HepG2 (cell line): ENCODE results near the gene P2RY2. TPM values are rescaled to one million over a fixed set of nuclear protein-coding genes. Genes with fewer than 3 reads are reported as not detected.

Experiments
- ATAC-seq: fragments of 200-7000 bp; cut with Tn5 transposase; 3 replicates; pipeline ENCODE4 v1.9.1; 2020; ENCODE audit warnings: mild to moderate bottlenecking, moderate library complexity
- BruUV-seq: library from RNA; stranded (reverse); fragments of 400-500 nt; replicated peaks from 2 replicates; lab custom pipeline; 2021; lab: Mats Ljungman, UMichigan
- CTCF ChIA-PET: fragments of 300-600 bp; formaldehyde crosslinking; extraction: SDS; loops from one replicate; lab custom pipeline; 2021; ENCODE audit warnings: low total read pairs, inconsistent platforms, low intra/inter-chr PET ratio; lab: Yijun Ruan, JAX
- POLR2A ChIA-PET: fragments of 350-600 bp; sonication (Branson Sonifier 250); formaldehyde crosslinking; loops from one replicate; lab custom pipeline; 2020; ENCODE audit warnings: antibody characterized with exemption, inconsistent platforms; lab: Yijun Ruan, JAX
- DNase-seq: peaks from one replicate; pipeline ENCODE4 v3.0.0-alpha.2; 2015; ENCODE audit warnings: low spot score
- FAIRE-seq: peaks from 3 replicates; lab custom pipeline; 2011; peaks lifted over from hg19 to GRCh38; lab: Jason Lieb, UNC
- H2AFZ ChIP-seq: one replicate; pipeline ENCODE4 v1.6.1; 2011; ENCODE audit warnings: low read length, inconsistent platforms
- H3K27ac ChIP-seq: fragments of 300-600 bp; 3 replicates; pipeline ENCODE4 v1.8.0; 2011; ENCODE audit warnings: mixed run types, mild to moderate bottlenecking, mixed read lengths, low read length, inconsistent platforms; ENCODE audit not compliant: insufficient read depth; ENCODE audit errors: extremely low read length
- H3K27me3 ChIP-seq, 2 experiments: fragments of 200-600 bp in 1 of 2; 2 replicates in 1 of 2; 3 replicates in 1 of 2; pipeline versions ENCODE4 v1.6.0 to v1.8.0; 2011; ENCODE audit warnings: low read length in 2 of 2, mild to moderate bottlenecking in 2 of 2, moderate library complexity in 2 of 2, inconsistent platforms in 1 of 2; ENCODE audit not compliant: insufficient read depth in 2 of 2, control insufficient read depth in 1 of 2
- H3K36me3 ChIP-seq, 2 experiments: fragments of 200-600 bp in 1 of 2; replicated peaks in 1 of 2; 2 replicates in 1 of 2; 3 replicates in 1 of 2; pipeline versions ENCODE4 v1.5.1 to v1.8.0; 2011; ENCODE audit warnings: low read length in 2 of 2, inconsistent platforms in 1 of 2; ENCODE audit not compliant: insufficient read depth in 2 of 2, control insufficient read depth in 1 of 2
- H3K4me1 ChIP-seq: 2 replicates; pipeline ENCODE4 v1.5.1; 2012; ENCODE audit warnings: low read length, inconsistent platforms; ENCODE audit not compliant: insufficient read depth
- H3K4me2 ChIP-seq: 2 replicates; pipeline ENCODE4 v1.6.0; 2011; ENCODE audit warnings: low read depth, low read length, inconsistent platforms
- H3K4me3 ChIP-seq, 3 experiments: fragments of 200-600 bp in 1 of 3; sonication (generic), shearing (Covaris generic) in 1 of 3; replicated peaks in 1 of 3; 2 replicates each; pipeline ENCODE4 v1.5.1; 2011 to 2016; ENCODE audit warnings: low read length in 3 of 3, inconsistent platforms in 2 of 3, low read depth in 2 of 3, mild to moderate bottlenecking in 2 of 3, control low read depth in 1 of 3, mixed read lengths in 1 of 3; ENCODE audit not compliant: insufficient read depth in 1 of 3
- H3K79me2 ChIP-seq: one replicate; pipeline ENCODE4 v1.6.1; 2011; ENCODE audit warnings: low read length, inconsistent platforms; ENCODE audit not compliant: insufficient read depth
- H3K9ac ChIP-seq: 2 replicates; pipeline ENCODE4 v1.6.0; 2011; ENCODE audit warnings: mild to moderate bottlenecking, low read depth, low read length, inconsistent platforms; ENCODE audit not compliant: insufficient read depth
- H3K9me3 ChIP-seq: 2 replicates; pipeline ENCODE4 v1.5.1; 2012; ENCODE audit warnings: mild to moderate bottlenecking, low read length
- H4K20me1 ChIP-seq: 2 replicates; pipeline ENCODE4 v1.6.0; 2011; ENCODE audit warnings: inconsistent platforms, mild to moderate bottlenecking, low read length, moderate library complexity; ENCODE audit not compliant: insufficient read depth
- IRX3 ChIP-seq: sonication (generic); formaldehyde crosslinking; IDR thresholded peaks from 2 replicates; pipeline ENCODE4 v1.8.1; 2023; ENCODE audit warnings: mild to moderate bottlenecking, low read depth, missing genetic modification reagents, borderline replicate concordance
- SNAPC4 ChIP-seq: sonication (generic); formaldehyde crosslinking; IDR thresholded peaks from 2 replicates; pipeline ENCODE4 v1.4.0; 2020; ENCODE audit warnings: mild to moderate bottlenecking, missing genetic modification reagents
- ZNF629 ChIP-seq: sonication (generic); formaldehyde crosslinking; conservative IDR thresholded peaks from 2 replicates; pipeline ENCODE4 v1.5.0; 2020; ENCODE audit warnings: missing genetic modification reagents
- WGBS: methylation state at CpG from one replicate; pipeline ENCODE4 v1.1.6; 2017; ENCODE audit warnings: low lambda C conversion rate; 5-methylcytosine and 5-hydroxymethylcytosine counted together
- in situ Hi-C: cut with HindIII; loops from 2 replicates; pipeline ENCODE4 v1.10.0; 2017; ENCODE audit warnings: low pct_unique_long_range_greater_than_20kb; ENCODE audit not compliant: extremely low pct_ligation_motif_present
- intact Hi-C: fragments of 100-400 bp; cut with micrococcal nuclease; formaldehyde crosslinking; loops from one replicate; pipeline ENCODE4 v1.10.0; 2022; ENCODE audit not compliant: unreplicated experiment
- polyA plus RNA-seq, 8 experiments: library from polyadenylated mRNA; depleted of rRNA in 3 of 8; stranded (reverse) in 7 of 8; unstranded in 1 of 8; fragments of >200 nt; fragmentation: Illumina TruSeq in 4 of 8; extraction: Trizol in 4 of 8; gene quantifications; 2 replicates each; pipeline versions ENCODE4 v1.2.1 to v1.2.3, GENCODE V29; 2011 to 2016; ENCODE audit warnings: low read depth in 4 of 8, missing spikeins in 1 of 8, mixed read lengths in 1 of 8; ENCODE audit not compliant: insufficient read depth in 1 of 8
- total RNA-seq, 5 experiments: library from RNA; depleted of rRNA; stranded (reverse); fragments of >200 nt; fragmentation: Illumina TruSeq; extraction: Trizol; gene quantifications; 2 replicates each; pipeline ENCODE4 v1.2.3, GENCODE V29; 2016; ENCODE audit warnings: low read depth in 1 of 5
- TF ChIP-seq, protein P1 (sequence below), 2 experiments: IDR thresholded peaks; 2 replicates each; pipeline ENCODE4 v1.6.1; 2011 to 2012; ENCODE audit warnings: low read length in 2 of 2, borderline replicate concordance in 1 of 2, low read depth in 1 of 2, mild to moderate bottlenecking in 1 of 2, moderate library complexity in 1 of 2

P2RY2 gene
- total and polyA plus RNA-seq, 2 of the 13 experiments (the other 11 are each of a cell fraction or from before 2014, with no cell fraction given), result 0.95 to 3.1 TPM

DNA sequence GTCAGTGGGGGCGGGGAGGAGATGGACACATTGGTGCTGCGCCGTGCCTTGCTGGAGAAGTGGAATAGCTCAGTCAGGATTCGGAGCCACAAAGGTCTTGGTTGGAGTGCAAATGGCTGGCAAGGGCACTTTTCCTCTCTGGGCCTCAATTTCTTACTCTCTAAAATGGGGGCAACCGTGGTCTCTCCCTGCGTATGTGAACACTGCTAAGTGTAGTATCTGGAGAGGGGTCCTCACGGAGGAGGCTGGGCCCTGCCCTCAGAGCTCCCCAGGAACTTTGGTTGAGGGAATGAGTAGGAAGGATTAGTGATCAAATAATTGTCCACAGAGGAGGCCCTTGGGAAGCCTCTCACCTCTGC lies 54.6 kb downstream of the P2RY2 start:
- DNase-seq (no peak), ATAC-seq (no peak), FAIRE-seq (no peak)
- in situ Hi-C loops, result no loop called here
- Histone ChIP-seq H3K9ac (no peak overlapping the region), H3K27ac (no peak overlapping the region), H3K4me1 (peaks cover 50% of the 10 kb centered on the region), H3K27me3 (peaks cover 4 to 33% of the 10 kb centered on the region in 2 experiments; a peak in 4 of 5 replicates), H2AFZ (no peak overlapping the region), H3K9me3 (no peaks in the 10 kb centered on the region), H4K20me1 (no peaks in the 10 kb centered on the region), H3K4me2 (no peak overlapping the region), H3K36me3 (no peaks in the 10 kb centered on the region), H3K4me3 (no peak overlapping the region), H3K79me2 (no peaks in the 10 kb centered on the region)
- 87% methylated on average over 7 of the region's 7 CpGs for WGBS
- TF ChIP-seq, protein P1, sequence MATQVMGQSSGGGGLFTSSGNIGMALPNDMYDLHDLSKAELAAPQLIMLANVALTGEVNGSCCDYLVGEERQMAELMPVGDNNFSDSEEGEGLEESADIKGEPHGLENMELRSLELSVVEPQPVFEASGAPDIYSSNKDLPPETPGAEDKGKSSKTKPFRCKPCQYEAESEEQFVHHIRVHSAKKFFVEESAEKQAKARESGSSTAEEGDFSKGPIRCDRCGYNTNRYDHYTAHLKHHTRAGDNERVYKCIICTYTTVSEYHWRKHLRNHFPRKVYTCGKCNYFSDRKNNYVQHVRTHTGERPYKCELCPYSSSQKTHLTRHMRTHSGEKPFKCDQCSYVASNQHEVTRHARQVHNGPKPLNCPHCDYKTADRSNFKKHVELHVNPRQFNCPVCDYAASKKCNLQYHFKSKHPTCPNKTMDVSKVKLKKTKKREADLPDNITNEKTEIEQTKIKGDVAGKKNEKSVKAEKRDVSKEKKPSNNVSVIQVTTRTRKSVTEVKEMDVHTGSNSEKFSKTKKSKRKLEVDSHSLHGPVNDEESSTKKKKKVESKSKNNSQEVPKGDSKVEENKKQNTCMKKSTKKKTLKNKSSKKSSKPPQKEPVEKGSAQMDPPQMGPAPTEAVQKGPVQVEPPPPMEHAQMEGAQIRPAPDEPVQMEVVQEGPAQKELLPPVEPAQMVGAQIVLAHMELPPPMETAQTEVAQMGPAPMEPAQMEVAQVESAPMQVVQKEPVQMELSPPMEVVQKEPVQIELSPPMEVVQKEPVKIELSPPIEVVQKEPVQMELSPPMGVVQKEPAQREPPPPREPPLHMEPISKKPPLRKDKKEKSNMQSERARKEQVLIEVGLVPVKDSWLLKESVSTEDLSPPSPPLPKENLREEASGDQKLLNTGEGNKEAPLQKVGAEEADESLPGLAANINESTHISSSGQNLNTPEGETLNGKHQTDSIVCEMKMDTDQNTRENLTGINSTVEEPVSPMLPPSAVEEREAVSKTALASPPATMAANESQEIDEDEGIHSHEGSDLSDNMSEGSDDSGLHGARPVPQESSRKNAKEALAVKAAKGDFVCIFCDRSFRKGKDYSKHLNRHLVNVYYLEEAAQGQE (IDR thresholded peaks at IDR 0.05; ENCODE audit: borderline replicate concordance in 1 of 2, low read depth in 1 of 2, low read length in 2 of 2), result no peak
- peak; percentile 34; the same call in 1 of the 2 replicates for TF ChIP-seq ZNF629 (CRISPR knock-in tag)
- TF ChIP-seq IRX3 (CRISPR knock-in tag), result no peak
- TF ChIP-seq SNAPC4, result no peak
- intact Hi-C loops, result no loop called here
- BruUV-seq, result no TSS peak
- CTCF ChIA-PET, result no interaction called here
- POLR2A ChIA-PET, result interaction anchor here (1.0 kb wide), 1 partner anchor 34 kb away, joined by 5 read pairs; no protein-coding TSS in a partner anchor
